Fibroblast of lung (primary cell): ENCODE measurements around the gene BCAN.

ENCODE experiments used
- CTCF ChIP-seq, 2 donors: IDR thresholded peaks in 1 of 2; conservative IDR thresholded peaks in 1 of 2; 1 replicate in 1 of 2; 2 replicates in 1 of 2; pipeline ENCODE4 v1.5.1; 2011 to 2012; ENCODE audit warnings: low read length in 2 of 2, control low read depth in 1 of 2, inconsistent platforms in 1 of 2, low read depth in 1 of 2, mild to moderate bottlenecking in 1 of 2
- EZH2 ChIP-seq: IDR thresholded peaks from 2 replicates; pipeline ENCODE4 v1.5.1; 2012; ENCODE audit warnings: low read length, control low read depth, mild to moderate bottlenecking; ENCODE audit errors: missing control alignments

DNA sequence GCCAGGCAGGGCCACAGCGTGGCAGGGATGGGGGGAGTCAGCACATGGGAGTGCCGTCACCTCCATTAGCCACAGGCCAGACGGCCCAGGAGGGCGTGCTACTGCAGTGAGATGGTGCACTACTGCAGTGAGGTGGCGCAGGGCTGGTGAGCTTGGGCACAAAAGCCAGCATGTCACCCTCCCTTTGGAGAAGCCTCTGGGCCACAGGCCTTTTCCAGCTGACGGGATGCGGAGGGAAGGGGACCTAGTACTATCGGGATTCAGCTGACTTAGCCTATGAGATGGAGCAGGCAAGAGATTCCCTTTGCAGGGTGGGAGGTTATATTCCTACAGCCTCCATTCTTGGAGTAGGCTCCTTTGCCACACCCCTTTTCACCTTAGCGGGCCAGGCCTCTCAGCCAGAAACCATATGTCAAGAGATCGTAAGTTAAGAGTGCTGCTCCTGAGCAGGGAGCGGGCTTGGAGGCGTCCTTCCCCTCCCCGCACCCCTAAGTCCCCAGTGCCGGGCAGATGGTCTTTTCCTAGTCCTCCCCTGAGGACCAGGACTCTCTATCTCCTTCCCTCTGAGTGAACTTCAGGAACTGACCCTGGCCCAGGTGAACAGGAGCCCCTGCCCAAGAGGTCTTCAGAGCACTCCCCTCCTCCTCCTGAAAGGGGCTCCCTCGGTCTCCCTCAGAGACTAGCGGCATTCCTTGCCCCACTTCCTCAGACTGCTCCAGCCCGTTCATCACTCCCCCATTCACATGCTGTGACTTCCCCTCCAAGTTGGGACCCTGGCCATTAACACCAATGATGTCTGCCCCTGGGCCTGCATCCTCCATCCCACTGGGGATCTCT lies 27.1 kb downstream of the BCAN start:
- TF ChIP-seq CTCF (conservative IDR thresholded peaks at IDR 0.05 in 1 of 2, IDR thresholded peaks at IDR 0.05 in 1 of 2; ENCODE audit: low read depth in 1 of 2, low read length in 2 of 2) (no peak), EZH2 (no peak)
